ENCODE data around the gene SLC25A21.
"Not testable (repeated sequence)": the region's sequence is repeated elsewhere in the genome, so short reads cannot be mapped to it uniquely, and the experiment has no call there.

Gene SLC25A21

GRCh38 chr14:36750244-36750643 lies 422.2 kb downstream of the SLC25A21 start:
- no peak for DNase-seq

- DNase-seq = no peak
These were observed 423.7 kb downstream of the SLC25A21 start for GRCh38 chr14:36748610-36749213.

GRCh38 chr14:36747411-36748184 lies 424.8 kb downstream of the SLC25A21 start:
- DNase-seq = no peak

GRCh38 chr14:36746872-36747271 lies 425.5 kb downstream of the SLC25A21 start:
- no peak for DNase-seq

- DNase-seq = no peak
These were observed 430.5 kb downstream of the SLC25A21 start for GRCh38 chr14:36741858-36742257.

GRCh38 chr14:36738269-36738668 lies 434.1 kb downstream of the SLC25A21 start:
- no peak for DNase-seq

GRCh38 chr14:36726128-36726527 lies 446.3 kb downstream of the SLC25A21 start:
- DNase-seq = no peak

- no peak for DNase-seq
These were observed 448.2 kb downstream of the SLC25A21 start for GRCh38 chr14:36724162-36724561.

GRCh38 chr14:36723530-36723929 lies 448.9 kb downstream of the SLC25A21 start:
- DNase-seq = no peak

- no peak for DNase-seq
These were observed 450.5 kb downstream of the SLC25A21 start for GRCh38 chr14:36721877-36722276.

GRCh38 chr14:36720657-36721056 lies 451.7 kb downstream of the SLC25A21 start:
- DNase-seq = no peak

- no peak for DNase-seq
These were observed 452.6 kb downstream of the SLC25A21 start for GRCh38 chr14:36719823-36720222.

GRCh38 chr14:36718216-36718615 lies 454.2 kb downstream of the SLC25A21 start:
- DNase-seq = no peak

GRCh38 chr14:36717363-36717762 lies 455.0 kb downstream of the SLC25A21 start:
- DNase-seq = no peak

GRCh38 chr14:36716614-36717184 lies 455.7 kb downstream of the SLC25A21 start:
- no peak for DNase-seq

- DNase-seq = no peak
These were observed 458.3 kb downstream of the SLC25A21 start for GRCh38 chr14:36713960-36714703.

GRCh38 chr14:36707570-36707969 lies 464.8 kb downstream of the SLC25A21 start:
- no peak for DNase-seq

GRCh38 chr14:36702474-36702873 lies 469.9 kb downstream of the SLC25A21 start:
- DNase-seq = no peak

GRCh38 chr14:36701132-36701531 lies 471.3 kb downstream of the SLC25A21 start:
- DNase-seq = no peak

GRCh38 chr14:36700651-36701050 lies 471.8 kb downstream of the SLC25A21 start:
- no peak for DNase-seq

GRCh38 chr14:36699420-36699819 lies 473.0 kb downstream of the SLC25A21 start:
- not testable (repeated sequence) for DNase-seq

GRCh38 chr14:36690311-36691040 lies 481.9 kb downstream of the SLC25A21 start:
- no peak for DNase-seq

GRCh38 chr14:36684946-36685345 lies 487.5 kb downstream of the SLC25A21 start:
- no peak for DNase-seq

All from activated CD4-positive, alpha-beta T cell treated with anti-CD3 and anti-CD28 coated beads, Interleukin-2, amount 50 U/mL, for 48 hours (primary cell).